CD4-positive, alpha-beta T cell treated with Interleukin-15 for 4 hours (primary cell): ENCODE results near the gene NR2F1-AS1.

Source experiments
- DNase-seq: peaks from one replicate; pipeline ENCODE4 v3.0.0-alpha.2; 2020; ENCODE audit warnings: low spot score

The NR2F1-AS1 gene

GRCh38 chr5:93603078-93603792, 22.2 kb upstream of the NR2F1-AS1 start:
- DNase-seq: no peak

GRCh38 chr5:93602241-93603077, 21.4 kb upstream of the NR2F1-AS1 start:
- no peak for DNase-seq

GRCh38 chr5:93601802-93602155, 20.8 kb upstream of the NR2F1-AS1 start:
- no peak for DNase-seq

GRCh38 chr5:93601071-93601801, 20.2 kb upstream of the NR2F1-AS1 start:
- DNase-seq: no peak

- DNase-seq: no peak
Measured at GRCh38 chr5:93600409-93601070, 19.5 kb upstream of the NR2F1-AS1 start.

- no peak for DNase-seq
Measured at GRCh38 chr5:93599399-93600120, 18.5 kb upstream of the NR2F1-AS1 start.

DNA sequence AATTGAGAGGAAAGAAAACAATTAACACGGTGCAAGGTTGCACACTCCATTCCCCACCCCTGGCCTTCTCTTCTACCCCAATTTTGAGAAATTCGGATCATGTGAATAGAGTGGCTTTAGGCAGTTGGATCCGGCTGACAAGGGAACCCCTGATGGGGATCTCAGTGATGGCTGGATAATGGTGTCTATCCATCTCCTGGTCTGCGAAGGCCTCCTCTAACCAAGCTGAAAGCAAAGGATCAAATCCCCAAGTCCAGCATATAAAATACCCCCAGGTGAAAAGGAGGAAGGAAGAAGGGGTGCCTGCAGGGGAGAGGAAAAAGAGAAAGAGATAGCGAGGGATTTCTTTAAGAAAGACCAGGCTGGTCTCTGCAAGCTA, 18.0 kb upstream of the NR2F1-AS1 start:
- DNase-seq: no peak

DNA sequence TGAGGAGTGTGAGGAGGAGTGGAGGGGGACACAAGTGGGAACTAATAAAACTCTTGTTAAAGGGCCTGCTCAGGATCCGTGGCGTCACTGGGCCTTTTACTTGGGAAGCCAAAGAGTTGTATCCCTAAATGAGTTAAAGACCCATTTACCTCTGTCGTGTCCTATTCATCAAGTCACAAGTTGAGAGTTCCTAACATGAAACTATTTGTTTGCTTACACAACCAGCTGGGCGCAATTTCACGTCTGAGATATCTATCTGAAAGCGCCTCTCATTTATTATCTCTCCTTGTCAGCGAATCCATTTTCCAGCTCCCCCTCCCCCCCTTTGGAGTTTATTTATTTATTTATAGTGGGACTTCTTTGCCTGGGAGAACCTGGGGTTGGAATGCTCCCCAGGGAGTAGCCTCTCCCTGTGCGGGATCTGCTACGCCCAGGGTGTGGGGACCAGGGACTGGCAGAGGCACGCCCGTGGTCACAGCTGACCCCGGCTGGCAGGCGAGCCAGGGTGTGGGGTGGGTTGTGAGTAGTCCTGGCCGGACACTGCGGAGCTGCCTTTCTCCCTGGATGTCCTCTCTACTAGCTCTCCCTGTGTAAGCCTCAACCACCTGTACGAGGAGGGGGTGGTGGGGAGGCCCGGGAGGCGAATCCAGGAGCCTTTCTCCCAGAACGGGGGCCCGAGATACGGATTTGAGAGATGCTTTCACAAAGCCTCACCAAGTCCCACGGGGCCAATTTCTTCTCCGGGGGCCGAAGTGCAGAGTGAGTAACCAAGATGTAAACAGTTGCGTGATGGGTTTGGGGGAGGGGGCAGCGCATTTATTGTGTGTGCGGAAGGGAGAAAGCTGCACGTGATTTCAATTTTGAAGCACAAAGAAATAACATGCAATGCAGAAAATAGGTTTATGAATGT, 17.3 kb upstream of the NR2F1-AS1 start:
- no peak for DNase-seq

DNA sequence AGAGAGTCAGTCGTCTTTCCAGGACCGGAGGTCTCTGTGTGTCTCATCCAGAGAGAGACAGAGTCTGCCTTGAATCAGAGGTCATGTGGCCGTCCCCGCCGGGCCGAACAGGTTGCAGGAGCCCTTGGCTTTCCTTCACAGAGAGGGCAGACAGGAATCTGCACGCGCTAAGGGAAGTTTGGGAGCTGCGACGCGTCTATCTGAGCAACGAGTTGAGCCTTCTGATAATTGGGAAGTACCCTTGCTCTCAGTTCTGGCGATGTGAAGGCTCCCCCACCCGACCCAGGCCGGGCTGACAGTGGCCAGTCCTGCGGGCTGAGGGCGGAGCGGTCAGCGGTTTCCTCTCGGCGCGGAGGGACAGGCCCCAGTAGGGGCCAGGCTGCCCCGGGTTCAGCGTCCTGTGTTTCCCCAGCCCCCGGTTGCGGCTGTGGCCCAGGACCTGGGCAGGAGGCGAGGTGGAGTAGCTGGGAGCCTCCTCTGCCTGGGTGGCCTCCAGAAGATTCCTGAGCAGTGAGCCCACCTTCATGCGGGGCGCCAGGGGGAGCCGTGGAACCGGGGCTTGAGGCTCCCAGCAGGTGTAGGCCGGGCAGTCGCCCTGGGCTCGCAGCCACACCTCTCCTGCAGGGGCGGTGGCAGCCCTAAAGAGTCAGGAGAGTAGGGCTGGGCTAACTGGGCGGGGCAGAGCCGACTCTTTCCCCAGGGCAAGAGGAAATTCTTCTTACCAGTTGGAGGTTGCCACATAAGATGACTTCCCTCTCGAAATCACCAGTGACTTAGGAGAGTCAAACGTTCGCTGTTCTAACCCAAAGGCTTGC, 15.9 kb upstream of the NR2F1-AS1 start:
- no peak for DNase-seq

DNA sequence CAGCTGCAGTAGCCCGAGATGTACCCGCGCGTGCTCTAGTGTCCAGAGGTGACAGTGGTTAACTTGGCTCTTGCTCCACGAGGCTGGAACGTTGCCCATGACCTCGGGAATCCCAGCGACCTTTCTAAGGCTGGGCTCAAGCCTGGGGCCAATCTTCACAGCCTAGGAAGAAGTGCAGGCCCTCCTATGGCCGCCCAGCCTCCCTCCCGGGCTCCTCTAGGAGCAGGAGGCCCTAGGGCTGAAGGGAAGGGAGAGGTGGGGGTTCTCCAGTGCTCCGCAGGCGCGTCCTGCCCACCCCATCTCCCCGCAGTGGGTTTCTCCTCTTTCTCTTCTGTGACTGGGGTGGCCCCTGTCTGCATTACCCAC, 15.3 kb upstream of the NR2F1-AS1 start:
- DNase-seq: no peak

DNA sequence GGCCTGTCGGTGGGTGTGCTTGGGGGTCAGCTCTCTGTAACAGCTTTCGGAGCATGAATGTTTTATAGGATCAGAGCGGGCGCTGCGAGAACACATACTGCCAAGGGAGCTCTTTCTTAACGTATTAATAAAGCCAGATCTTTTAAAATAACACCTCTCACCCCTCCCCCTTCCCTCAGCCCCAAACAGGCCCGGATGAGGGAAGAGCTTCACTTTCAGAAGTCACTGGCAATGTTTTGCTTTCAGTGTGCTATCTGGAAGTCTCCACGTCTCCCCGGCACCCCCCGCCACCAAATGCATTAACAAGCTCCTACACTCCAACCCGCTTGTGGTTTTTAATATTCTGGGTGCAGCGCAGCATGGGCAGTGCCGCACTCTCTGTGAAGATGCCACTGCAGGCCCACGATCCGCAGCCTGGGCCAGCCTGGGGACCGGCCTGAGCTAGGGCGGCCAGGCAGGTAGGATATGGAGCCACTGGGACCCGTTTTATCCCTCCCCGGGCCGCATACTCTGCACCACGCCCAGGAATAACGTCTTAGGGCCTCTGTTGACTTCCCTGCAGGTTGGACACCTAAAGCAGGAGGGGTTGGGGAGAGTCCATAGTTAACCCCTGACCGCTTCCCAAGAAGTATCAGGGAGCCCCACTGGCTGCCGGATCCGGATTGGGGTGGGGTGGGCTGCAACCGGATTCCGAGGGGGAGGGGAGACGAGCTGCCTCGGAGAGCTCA, 14.6 kb upstream of the NR2F1-AS1 start:
- no peak for DNase-seq

- DNase-seq: no peak
Measured at GRCh38 chr5:93594591-93595419, 13.8 kb upstream of the NR2F1-AS1 start.

GRCh38 chr5:93593476-93594131, 12.6 kb upstream of the NR2F1-AS1 start:
- DNase-seq: no peak

GRCh38 chr5:93592883-93593282, 11.9 kb upstream of the NR2F1-AS1 start:
- DNase-seq: no peak

- DNase-seq: no peak
Measured at GRCh38 chr5:93591323-93591945, 10.4 kb upstream of the NR2F1-AS1 start.

DNA sequence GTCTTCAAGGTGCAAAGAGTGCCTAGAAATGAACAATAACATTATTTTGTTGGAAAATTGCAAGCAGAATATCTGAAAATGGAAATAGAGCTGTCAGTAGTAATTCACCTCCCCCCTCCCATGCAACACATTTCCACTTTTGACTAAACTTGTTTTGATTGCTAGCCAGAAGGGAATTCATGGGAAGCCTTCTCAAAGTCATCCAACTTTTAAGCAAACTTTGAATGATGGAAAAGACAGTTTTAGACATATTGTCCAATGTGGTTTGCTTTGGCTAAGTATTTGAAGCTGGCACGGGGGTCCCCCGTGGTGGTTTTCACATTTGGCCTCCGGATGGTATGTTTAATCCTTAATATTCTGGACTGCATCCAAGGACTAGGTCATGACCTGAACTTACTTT, 9.5 kb upstream of the NR2F1-AS1 start:
- no peak for DNase-seq

DNA sequence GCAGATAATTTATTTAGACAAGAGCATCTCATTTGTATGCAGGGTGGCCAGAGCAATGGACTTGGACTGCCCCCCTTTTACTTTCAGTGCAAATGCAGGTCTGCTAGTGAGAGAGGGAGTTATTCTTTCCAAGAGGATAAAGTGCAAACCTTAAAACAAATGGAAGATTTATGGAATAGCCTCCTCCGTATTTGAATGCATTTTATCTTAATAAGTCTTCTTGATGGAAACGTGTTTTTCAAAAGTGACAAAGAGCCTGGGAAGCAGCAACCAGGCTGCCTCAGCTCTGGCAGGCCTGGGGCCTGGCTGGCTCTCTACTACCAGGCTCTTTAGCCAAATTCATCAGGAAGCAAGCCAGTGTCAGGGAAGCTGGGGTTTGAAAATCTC, 8.8 kb upstream of the NR2F1-AS1 start:
- no peak for DNase-seq
